ENCODE data around the gene CDH23.

DNA sequence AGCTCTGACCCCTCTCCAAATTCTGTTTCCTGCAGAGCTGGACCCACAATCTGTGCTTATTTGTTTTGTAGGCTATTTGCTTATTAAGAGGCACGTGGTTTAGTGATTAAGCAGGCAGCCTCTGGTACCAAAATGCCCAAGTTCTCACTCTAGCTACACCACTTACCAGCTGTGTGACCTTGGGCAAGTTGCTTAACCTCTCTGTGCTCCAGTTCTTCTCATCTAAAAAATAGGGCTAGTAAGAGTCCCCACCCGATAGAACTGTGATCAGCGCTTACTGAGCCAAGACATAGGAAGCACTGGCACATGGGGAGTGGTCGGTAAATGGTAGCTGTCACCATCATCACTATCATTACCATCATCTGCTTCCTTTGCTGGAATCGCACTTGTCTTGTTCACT is 302.0 kb downstream of the CDH23 start:
- TF ChIP-seq, protein P1, sequence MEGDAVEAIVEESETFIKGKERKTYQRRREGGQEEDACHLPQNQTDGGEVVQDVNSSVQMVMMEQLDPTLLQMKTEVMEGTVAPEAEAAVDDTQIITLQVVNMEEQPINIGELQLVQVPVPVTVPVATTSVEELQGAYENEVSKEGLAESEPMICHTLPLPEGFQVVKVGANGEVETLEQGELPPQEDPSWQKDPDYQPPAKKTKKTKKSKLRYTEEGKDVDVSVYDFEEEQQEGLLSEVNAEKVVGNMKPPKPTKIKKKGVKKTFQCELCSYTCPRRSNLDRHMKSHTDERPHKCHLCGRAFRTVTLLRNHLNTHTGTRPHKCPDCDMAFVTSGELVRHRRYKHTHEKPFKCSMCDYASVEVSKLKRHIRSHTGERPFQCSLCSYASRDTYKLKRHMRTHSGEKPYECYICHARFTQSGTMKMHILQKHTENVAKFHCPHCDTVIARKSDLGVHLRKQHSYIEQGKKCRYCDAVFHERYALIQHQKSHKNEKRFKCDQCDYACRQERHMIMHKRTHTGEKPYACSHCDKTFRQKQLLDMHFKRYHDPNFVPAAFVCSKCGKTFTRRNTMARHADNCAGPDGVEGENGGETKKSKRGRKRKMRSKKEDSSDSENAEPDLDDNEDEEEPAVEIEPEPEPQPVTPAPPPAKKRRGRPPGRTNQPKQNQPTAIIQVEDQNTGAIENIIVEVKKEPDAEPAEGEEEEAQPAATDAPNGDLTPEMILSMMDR (IDR thresholded peaks at IDR 0.05), result no peak
- no peak for TF ChIP-seq POLR2A (IDR thresholded peaks at IDR 0.05)
